ENCODE measurements around the gene SPN. TPM values are rescaled to one million over a fixed set of nuclear protein-coding genes. Genes with fewer than 3 reads are reported as not detected.
"Not testable (repeated sequence)": the region's sequence is repeated elsewhere in the genome, so short reads cannot be mapped to it uniquely, and the experiment has no call there.

The SPN gene
- total and polyA plus RNA-seq, 12 donors = 0.24 to 3.1 (median 1.2) TPM

DNA sequence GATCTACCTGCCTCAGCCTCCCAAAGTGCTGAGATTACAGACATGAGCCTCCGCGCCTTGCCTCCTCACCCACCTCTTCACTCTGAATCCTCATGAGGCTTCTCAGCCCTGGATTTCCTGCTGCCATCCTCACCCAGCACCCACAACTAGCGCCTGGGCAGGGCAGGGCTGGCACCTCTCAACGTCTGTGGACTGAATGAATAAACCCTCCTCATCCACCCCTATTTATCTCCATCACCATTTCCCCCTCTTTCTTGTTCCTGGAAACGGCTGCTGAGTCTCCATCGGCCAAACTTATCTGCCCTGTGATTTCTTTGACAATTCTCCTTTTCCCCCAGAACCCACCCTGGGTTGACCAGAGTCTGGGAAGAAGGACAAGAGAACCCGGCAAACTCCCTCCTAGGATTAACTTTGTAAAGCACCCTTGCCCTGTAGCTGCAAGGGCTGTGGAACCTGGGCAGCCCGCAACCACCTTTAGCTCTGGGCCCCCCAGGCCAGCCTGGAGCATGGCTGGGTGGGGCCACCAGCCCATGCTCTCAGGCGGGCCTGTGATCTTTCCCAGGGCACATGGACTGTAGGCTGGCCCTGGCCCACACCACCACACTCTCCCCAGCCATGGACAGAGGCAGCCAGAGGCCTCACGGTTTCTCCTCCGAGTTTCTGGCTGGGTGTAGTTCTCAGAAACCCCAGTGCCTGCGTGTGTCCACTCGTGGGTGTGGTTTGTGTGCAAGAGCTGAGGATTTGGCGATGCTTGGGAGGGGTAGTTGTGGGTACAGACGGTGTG, 2.4 kb downstream of the SPN start:
- intact Hi-C loops (cut with DNase I) = no loop called here

GRCh38 chr16:29667322-29667610, 4.2 kb downstream of the SPN start:
- intact Hi-C loops (cut with DNase I); H3K4me1 ChIP-seq (replicated peaks in 1 of 2); H3K27me3 ChIP-seq; H3K27ac ChIP-seq; H3K36me3 ChIP-seq (replicated peaks in 1 of 2); H3K9me3 ChIP-seq (replicated peaks in 1 of 3); H3K4me3 ChIP-seq; DNase-seq: not testable (repeated sequence)
- WGBS, 4 donors = 73 to 92% (median 82%) methylated on average over 6 of the region's 6 CpGs

More for the DNA sequence above, 2.4 kb downstream of the SPN start:
- WGBS, 4 donors = 68 to 71% (median 70%) methylated on average over 12 to 15 of the region's 15 CpGs
- Histone ChIP-seq H3K27me3 (peaks cover 5% of the 10 kb centered on the region), H3K27ac (no peak overlapping the region), H3K36me3 (replicated peaks in 1 of 2) (no peaks in the 10 kb centered on the region), H3K9me3 (replicated peaks in 1 of 3) (no peaks in the 10 kb centered on the region), H3K4me3 (peak overlapping the region in 1 of 4 donors; percentile 32), H3K4me1 (replicated peaks in 1 of 2) (no peaks in the 10 kb centered on the region)
- TF ChIP-seq CTCF (IDR thresholded peaks at IDR 0.05) = no peak
- no peak for TF ChIP-seq POLR2A (IDR thresholded peaks at IDR 0.05)
- no peak for DNase-seq

DNA sequence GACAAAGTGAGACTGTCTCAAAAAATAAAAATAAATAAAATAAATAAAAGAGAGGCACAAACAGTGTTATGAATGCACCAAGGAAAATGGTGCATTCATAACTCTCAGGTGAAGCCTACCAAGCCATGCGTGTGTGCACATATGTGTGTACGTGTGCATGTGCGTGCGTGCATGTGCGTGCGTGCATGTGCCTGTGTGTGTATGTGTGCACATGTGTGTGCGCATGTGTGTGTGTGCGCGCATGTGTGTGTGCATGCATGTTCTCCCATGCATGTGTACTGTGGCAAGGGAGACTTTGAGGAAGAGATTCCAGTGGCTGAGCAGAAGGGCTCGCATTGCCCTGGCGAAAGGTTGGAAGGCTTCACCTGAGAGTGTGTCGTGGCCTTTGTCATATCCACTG, 4.7 kb downstream of the SPN start:
- Histone ChIP-seq H3K9me3 (replicated peaks in 1 of 3) (no peaks in the 10 kb centered on the region), H3K27me3 (peaks cover 5% of the 10 kb centered on the region), H3K4me1 (replicated peaks in 1 of 2) (no peaks in the 10 kb centered on the region), H3K36me3 (replicated peaks in 1 of 2) (no peaks in the 10 kb centered on the region), H3K27ac (no peak overlapping the region), H3K4me3 (no peak overlapping the region)
- DNase-seq = no peak
- intact Hi-C loops (cut with DNase I) = no loop called here
- 92 to 95% (median 94%) methylated on average over 12 of the region's 12 CpGs for WGBS, 4 donors
- no peak for TF ChIP-seq POLR2A (IDR thresholded peaks at IDR 0.05)
- no peak for TF ChIP-seq CTCF (IDR thresholded peaks at IDR 0.05)

DNA sequence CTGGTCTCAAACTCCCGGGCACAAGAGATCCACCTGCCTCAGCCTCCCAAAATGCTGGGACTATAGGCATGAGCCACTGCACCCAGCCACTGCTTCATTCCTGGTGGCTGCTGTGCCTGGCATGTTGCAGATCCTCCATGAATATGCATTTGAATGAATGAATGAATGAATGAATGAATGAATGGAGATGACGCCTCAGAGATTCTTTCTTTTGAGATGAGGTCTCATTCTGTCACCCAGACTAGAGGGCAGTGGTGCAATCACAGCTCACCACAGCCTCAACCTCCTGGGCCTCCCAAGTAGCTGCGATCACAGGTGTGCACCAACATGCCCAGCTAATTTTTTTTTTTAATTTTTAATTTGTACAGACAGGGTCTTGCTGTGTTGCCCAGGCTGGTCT, 5.2 kb downstream of the SPN start:
- peaks cover 5% of the 10 kb centered on the region for H3K27me3 ChIP-seq
- intact Hi-C loops (cut with DNase I) = no loop called here
- no peaks in the 10 kb centered on the region for H3K9me3 ChIP-seq (replicated peaks in 1 of 3)
- DNase-seq = no peak
- no peak overlapping the region for H3K4me3 ChIP-seq
- WGBS, 4 donors = 83 to 89% (median 85%) methylated on average over 3 of the region's 3 CpGs
- H3K36me3 ChIP-seq (replicated peaks in 1 of 2) = no peaks in the 10 kb centered on the region
- no peaks in the 10 kb centered on the region for H3K4me1 ChIP-seq (replicated peaks in 1 of 2)
- no peak overlapping the region for H3K27ac ChIP-seq
- TF ChIP-seq POLR2A (IDR thresholded peaks at IDR 0.05) = no peak
- TF ChIP-seq CTCF (IDR thresholded peaks at IDR 0.05) = no peak

DNA sequence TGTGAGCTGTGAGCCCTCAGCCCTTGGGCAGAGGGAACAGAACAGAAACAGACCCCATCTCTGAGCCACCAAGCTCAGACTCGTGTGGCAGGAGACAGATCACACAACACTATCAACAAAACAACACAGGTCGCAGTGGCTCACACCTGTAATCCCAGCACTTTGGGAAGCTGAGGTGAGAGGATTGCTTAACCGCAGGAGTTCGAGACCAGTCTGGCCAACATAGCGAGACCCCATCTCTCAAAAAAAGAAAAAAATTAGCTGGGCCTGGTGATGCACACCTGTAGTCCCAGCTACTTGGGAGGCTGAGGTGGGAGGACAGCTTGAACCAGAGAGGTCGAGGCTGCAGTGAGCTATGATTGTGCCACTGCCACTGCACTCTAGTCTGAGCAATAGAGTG, 10.5 kb downstream of the SPN start:
- TF ChIP-seq POLR2A (IDR thresholded peaks at IDR 0.05) = no peak
- TF ChIP-seq CTCF (IDR thresholded peaks at IDR 0.05) = no peak
- no peak for DNase-seq
- H3K9me3 ChIP-seq (replicated peaks in 1 of 3) = no peaks in the 10 kb centered on the region
- H3K4me1 ChIP-seq (replicated peaks in 1 of 2) = peaks cover 4% of the 10 kb centered on the region in 2 donors
- WGBS, 4 donors = 90 to 95% (median 94%) methylated on average over 6 of the region's 6 CpGs
- intact Hi-C loops (cut with DNase I) = no loop called here
- no peak overlapping the region for H3K27ac ChIP-seq
- no peak overlapping the region for H3K4me3 ChIP-seq
- H3K27me3 ChIP-seq = no peaks in the 10 kb centered on the region
- no peaks in the 10 kb centered on the region for H3K36me3 ChIP-seq (replicated peaks in 1 of 2)

All from adrenal gland (tissue), 12 donors.